Prostate gland (tissue), 2 donors: ENCODE measurements around the gene AARS1. TPM values are rescaled to one million over a fixed set of nuclear protein-coding genes. Genes with fewer than 3 reads are reported as not detected.
A peak's percentile ranks its signal among the peaks of the same experiment; 100 is the strongest.
"Not testable (repeated sequence)": the region's sequence is repeated elsewhere in the genome, so short reads cannot be mapped to it uniquely, and the experiment has no call there.

Source experiments
- DNase-seq: peaks from one replicate; pipeline ENCODE4 v3.0.0-alpha.2; 2019; ENCODE audit warnings: low spot score
- H3K27ac ChIP-seq, 2 donors: fragments of 200-600 bp; sonication (generic); 2 replicates each; pipeline ENCODE4 v1.5.1; 2017 to 2019
- H3K27me3 ChIP-seq: fragments of 200-600 bp; sonication (generic); replicated peaks from 2 replicates; pipeline ENCODE4 v1.5.1; 2019; ENCODE audit not compliant: insufficient read depth
- H3K36me3 ChIP-seq, 2 donors: fragments of 200-600 bp; sonication (generic); 1 replicate in 1 of 2; 2 replicates in 1 of 2; pipeline versions ENCODE4 v1.5.1 to v1.8.1; 2017 to 2019
- H3K4me1 ChIP-seq: fragments of 200-600 bp; sonication (generic); replicated peaks from 2 replicates; pipeline ENCODE4 v1.5.1; 2019
- H3K4me3 ChIP-seq, 2 donors: fragments of 200-600 bp; sonication (generic); 2 replicates each; pipeline ENCODE4 v1.5.1; 2017 to 2019
- H3K9me3 ChIP-seq: fragments of 200-600 bp; sonication (generic); 2 replicates; pipeline ENCODE4 v1.5.1; 2017
- CTCF ChIP-seq, 4 experiments: fragments of 200-600 bp in 2 of 4; fragments of 450-650 bp in 2 of 4; sonication (generic) in 2 of 4; IDR thresholded peaks; 1 replicate in 3 of 4; 2 replicates in 1 of 4; pipeline ENCODE4 v1.5.1; 2016 to 2019; ENCODE audit warnings: antibody characterized with exemption in 4 of 4, mild to moderate bottlenecking in 2 of 4, moderate library complexity in 2 of 4
- POLR2A ChIP-seq: fragments of 450-650 bp; IDR thresholded peaks from one replicate; pipeline ENCODE4 v1.6.1; 2016; ENCODE audit warnings: antibody characterized with exemption, mild to moderate bottlenecking
- POLR2AphosphoS5 ChIP-seq: sonication (generic); formaldehyde crosslinking; IDR thresholded peaks from one replicate; pipeline ENCODE4 v1.6.1; 2017; ENCODE audit warnings: antibody characterized with exemption
- WGBS: methylation state at CpG from one replicate; pipeline ENCODE4 v1.1.5; 2018; 5-methylcytosine and 5-hydroxymethylcytosine counted together
- intact Hi-C: fragments of 100-400 bp; cut with DNase I; formaldehyde crosslinking; loops from one replicate; pipeline ENCODE4 v1.14.2; 2022
- total RNA-seq, 2 donors: library from RNA; depleted of rRNA; stranded (reverse); fragments of >200 nt; gene quantifications; one replicate each; pipeline ENCODE4 v1.1.0, GENCODE V29; 2016

The AARS1 gene
- total RNA-seq, 2 donors from 2014 or later = 79.1 to 93.1 TPM

GRCh38 chr16:70253291-70254106 is 35.8 kb downstream of the AARS1 start:
- H3K4me3 ChIP-seq = no peak overlapping the region
- H3K36me3 ChIP-seq = peaks cover 10 to 16% of the 10 kb centered on the region in 2 donors
- no peaks in the 10 kb centered on the region for H3K27me3 ChIP-seq
- TF ChIP-seq POLR2A = no peak
- no peak for TF ChIP-seq POLR2AphosphoS5
- peak in 3 of 4 experiments; percentile 11 to 45 (median 17) for TF ChIP-seq CTCF (IDR thresholded peaks at IDR 0.05)
- H3K9me3 ChIP-seq = no peaks in the 10 kb centered on the region
- H3K4me1 ChIP-seq = peaks cover 9% of the 10 kb centered on the region
- no peak for DNase-seq
- 75% methylated on average over 14 of the region's 16 CpGs for whole genome bisulfite sequencing
- intact Hi-C loops = no loop called here
- no peak overlapping the region for H3K27ac ChIP-seq

GRCh38 chr16:70252355-70252988 is 36.8 kb downstream of the AARS1 start:
- Histone ChIP-seq H3K27me3 (no peaks in the 10 kb centered on the region), H3K27ac (no peak overlapping the region), H3K9me3 (no peaks in the 10 kb centered on the region), H3K4me3 (no peak overlapping the region), H3K4me1 (peaks cover 9% of the 10 kb centered on the region), H3K36me3 (peaks cover 5 to 16% of the 10 kb centered on the region in 2 donors)
- intact Hi-C loops = no loop called here
- 78% methylated on average over 21 of the region's 21 CpGs for WGBS
- TF ChIP-seq CTCF (IDR thresholded peaks at IDR 0.05) (peak in 2 of 4 experiments; percentile 16 to 27), POLR2A (no peak)
- no peak for DNase-seq

- H3K27ac ChIP-seq = peak within 1 kb of the TSS; percentile 77 to 84
- H3K36me3 ChIP-seq = peaks cover 5 to 16% of the 10 kb centered on the region in 2 donors
- no peaks in the 10 kb centered on the region for H3K9me3 ChIP-seq
- no peaks in the 10 kb centered on the region for H3K27me3 ChIP-seq
- H3K4me3 ChIP-seq = peak within 1 kb of the TSS; percentile 62 to 72
- 2% methylated on average over 58 of the region's 65 CpGs for WGBS
- peak; percentile 90 for DNase-seq
- intact Hi-C loops = no loop called here
- TF ChIP-seq CTCF (IDR thresholded peaks at IDR 0.05) = peak; percentile 81 to 95 (median 94)
- peak; percentile 96 for TF ChIP-seq POLR2AphosphoS5
- TF ChIP-seq POLR2A = peak; percentile 79
- H3K4me1 ChIP-seq = peaks cover 9% of the 10 kb centered on the region
These were observed 37.5 kb downstream of the AARS1 start, which contains the start of gene EXOSC6 for GRCh38 chr16:70251629-70252354. TSS of gene EXOSC6 (minus strand) at chr16:70251940. CDS start at chr16:70251900, 40 bp downstream.

GRCh38 chr16:70250748-70251628 is 38.3 kb downstream of the AARS1 start:
- intact Hi-C loops = no loop called here
- 1% methylated on average over 70 of the region's 92 CpGs for WGBS
- no peak for TF ChIP-seq POLR2AphosphoS5
- TF ChIP-seq CTCF (IDR thresholded peaks at IDR 0.05) = peak in 1 of 4 experiments; percentile 7
- no peak for TF ChIP-seq POLR2A
- H3K27ac ChIP-seq = peak overlapping the region; percentile 61 to 84
- no peaks in the 10 kb centered on the region for H3K9me3 ChIP-seq
- peaks cover 9% of the 10 kb centered on the region for H3K4me1 ChIP-seq
- H3K36me3 ChIP-seq = peaks cover 5 to 13% of the 10 kb centered on the region in 2 donors
- peak; percentile 29 for DNase-seq
- H3K4me3 ChIP-seq = peak overlapping the region; percentile 62 to 72
- no peaks in the 10 kb centered on the region for H3K27me3 ChIP-seq

- WGBS = 88% methylated on average over 4 of the region's 4 CpGs
- H3K9me3 ChIP-seq, H3K27me3 ChIP-seq, H3K27ac ChIP-seq, DNase-seq, H3K4me1 ChIP-seq, H3K36me3 ChIP-seq, intact Hi-C loops, H3K4me3 ChIP-seq: not testable (repeated sequence)
These were observed 39.6 kb downstream of the AARS1 start for GRCh38 chr16:70249697-70250096.

- H3K9me3 ChIP-seq, H3K36me3 ChIP-seq, H3K27me3 ChIP-seq, H3K27ac ChIP-seq, intact Hi-C loops, DNase-seq, H3K4me3 ChIP-seq, H3K4me1 ChIP-seq: not testable (repeated sequence)
These were observed 50.5 kb downstream of the AARS1 start for GRCh38 chr16:70238773-70239172.

- intact Hi-C loops, H3K9me3 ChIP-seq, H3K27me3 ChIP-seq, H3K4me3 ChIP-seq, H3K36me3 ChIP-seq, DNase-seq, H3K27ac ChIP-seq, H3K4me1 ChIP-seq: not testable (repeated sequence)
- WGBS = 65% methylated on average over 3 of the region's 3 CpGs
These were observed 57.5 kb downstream of the AARS1 start for GRCh38 chr16:70231831-70232230.
